ENCODE measurements around the gene FBXO21.
"Not testable (repeated sequence)": the region's sequence is repeated elsewhere in the genome, so short reads cannot be mapped to it uniquely, and the experiment has no call there.

FBXO21 gene

DNA sequence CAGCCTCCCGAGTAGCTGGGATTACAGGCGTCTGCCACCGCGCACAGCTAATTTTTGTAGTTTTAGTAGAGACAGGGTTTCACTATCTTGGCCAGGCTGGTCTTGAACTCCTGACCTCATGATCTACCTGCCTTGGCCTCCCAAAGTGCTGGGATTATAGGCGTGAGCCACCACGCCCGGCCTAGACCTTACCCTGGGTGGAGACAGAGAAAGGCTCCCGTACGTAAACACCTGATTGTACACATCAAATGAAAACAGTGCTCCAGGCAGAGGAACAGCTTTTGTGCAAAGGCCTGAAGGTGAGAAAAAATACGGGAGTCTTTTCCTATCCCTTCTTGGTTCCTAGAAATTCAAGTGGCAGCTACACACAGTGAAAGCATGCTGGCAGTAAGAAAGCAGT is 95.1 kb downstream of the FBXO21 start:
- not testable (repeated sequence) for H3K4me3 ChIP-seq (ENCODE audit: low read depth, low read length); DNase-seq (ENCODE audit: low read depth)

DNA sequence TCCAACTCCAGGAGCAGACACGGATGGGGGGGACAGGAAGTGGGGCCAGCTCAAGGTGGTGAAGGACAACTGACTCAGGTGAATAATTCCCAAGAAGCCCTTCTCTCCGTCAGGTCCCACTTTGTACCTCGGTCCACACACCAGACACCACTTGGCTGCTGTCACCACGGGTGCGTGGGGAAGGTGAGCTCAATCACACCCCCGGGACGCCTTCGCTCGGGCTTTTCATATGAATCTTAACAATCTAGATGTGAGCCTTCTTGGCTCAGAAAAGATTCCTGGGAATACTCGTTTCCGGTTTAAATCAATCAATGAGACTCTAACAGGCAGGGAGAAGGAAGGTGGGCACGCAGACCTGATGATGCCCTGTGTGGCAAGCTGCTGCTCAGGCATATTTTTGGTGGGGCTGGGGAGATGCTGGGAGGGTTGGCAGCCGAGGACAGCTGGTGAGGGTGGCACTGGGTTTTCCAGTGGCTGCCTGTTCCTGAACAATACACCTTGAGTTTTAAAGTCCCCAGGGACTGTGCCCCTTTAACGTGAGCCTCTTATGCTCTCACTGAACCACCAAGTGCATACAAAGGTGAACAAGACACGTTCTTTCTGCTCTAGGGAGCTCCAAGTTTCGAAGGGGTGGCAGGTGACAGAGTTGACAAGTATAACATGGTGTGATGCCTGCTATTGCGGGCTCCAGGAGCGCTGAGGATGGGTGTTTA is 96.2 kb downstream of the FBXO21 start:
- DNase-seq (ENCODE audit: low read depth), result no peak
- H3K4me3 ChIP-seq (ENCODE audit: low read depth, low read length), result no peak overlapping the region

DNA sequence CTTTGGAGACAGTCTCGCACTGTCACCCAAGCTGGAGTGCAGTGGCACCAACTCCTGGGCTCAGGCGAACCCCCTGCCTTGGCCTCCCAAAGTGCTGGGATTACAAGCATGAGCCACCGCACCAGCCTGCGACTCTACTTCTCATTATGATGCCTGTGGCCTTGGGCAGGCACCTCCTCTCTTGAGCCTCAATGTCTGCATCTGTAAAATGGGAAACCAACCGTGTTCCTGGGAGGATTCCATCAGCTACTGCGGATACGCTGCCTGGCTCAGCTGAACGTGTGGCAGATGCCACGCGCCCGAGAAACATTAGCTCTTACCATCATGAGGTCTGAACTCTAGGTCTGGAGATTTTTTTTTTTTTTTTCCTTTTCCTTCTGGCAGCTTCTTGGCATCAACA is 96.8 kb downstream of the FBXO21 start:
- no peak for DNase-seq (ENCODE audit: low read depth)
- no peak overlapping the region for H3K4me3 ChIP-seq (ENCODE audit: low read depth, low read length)

DNA sequence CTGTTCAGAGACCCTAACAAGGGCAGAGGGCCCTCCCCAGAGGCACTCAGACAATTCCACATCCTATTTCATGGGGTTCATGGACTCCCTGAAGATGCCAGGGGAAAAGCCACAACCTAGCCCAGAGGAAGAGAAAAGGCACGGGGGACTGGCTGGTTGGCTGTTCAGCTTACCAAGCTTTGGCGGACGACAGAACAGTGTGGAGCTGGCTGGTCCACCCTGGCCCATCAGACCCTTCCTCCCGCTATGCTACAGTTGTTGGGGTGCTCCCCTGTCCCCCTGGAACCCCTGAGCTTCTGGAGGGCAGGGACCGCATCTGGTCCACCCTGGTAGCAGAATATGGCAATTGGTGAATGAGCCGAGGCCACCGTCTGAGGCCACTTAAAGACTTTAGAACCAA is 97.4 kb downstream of the FBXO21 start:
- H3K4me3 ChIP-seq (ENCODE audit: low read depth, low read length), result no peak overlapping the region
- DNase-seq (ENCODE audit: low read depth), result no peak

DNA sequence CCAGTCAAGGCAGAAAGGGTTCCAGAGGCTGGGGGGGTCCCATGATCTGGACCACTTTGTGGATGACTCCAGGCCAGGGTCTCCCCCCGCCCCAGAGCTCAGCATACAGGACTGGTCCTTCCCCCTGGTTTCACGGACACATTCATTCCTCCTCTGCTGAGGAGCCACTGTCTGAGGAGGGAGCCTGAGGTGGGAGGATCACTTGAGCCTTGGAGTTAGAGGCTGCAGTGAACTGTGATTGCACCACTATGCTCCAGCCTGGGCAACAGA is 97.8 kb downstream of the FBXO21 start:
- H3K4me3 ChIP-seq (ENCODE audit: low read depth, low read length), result no peak overlapping the region
- no peak for DNase-seq (ENCODE audit: low read depth)
